Nephron (organoid): ENCODE data around the gene BUD23.
"Not testable (repeated sequence)": the region's sequence is repeated elsewhere in the genome, so short reads cannot be mapped to it uniquely, and the experiment has no call there.

Experiments
- H3K27ac Mint-ChIP-seq, 3 experiments: 2 replicates each; pipeline ENCODE4 v1.8.0; 2020; ENCODE audit warnings: mixed read lengths in 3 of 3, mild to moderate bottlenecking in 2 of 3, moderate library complexity in 1 of 3
- H3K27me3 Mint-ChIP-seq: 2 replicates; pipeline ENCODE4 v1.8.0; 2021; ENCODE audit warnings: low read depth, mild to moderate bottlenecking, moderate library complexity, mixed read lengths
- H3K36me3 Mint-ChIP-seq: 2 replicates; pipeline ENCODE4 v1.8.0; 2020; ENCODE audit warnings: low read depth, mixed read lengths
- H3K4me1 Mint-ChIP-seq: 2 replicates; pipeline ENCODE4 v1.8.0; 2020; ENCODE audit warnings: mixed read lengths
- H3K4me3 Mint-ChIP-seq, 3 experiments: 2 replicates each; pipeline ENCODE4 v1.8.0; 2020; ENCODE audit warnings: mild to moderate bottlenecking in 3 of 3, mixed read lengths in 3 of 3, moderate library complexity in 2 of 3
- H3K9me3 Mint-ChIP-seq: 2 replicates; pipeline ENCODE4 v1.8.0; 2020; ENCODE audit warnings: mixed read lengths
- TF ChIP-seq, protein P1 (sequence below), 3 experiments: fragments of 200-600 bp; sonication (generic); IDR thresholded peaks; one replicate each; pipeline ENCODE4 v1.5.0; 2021; ENCODE audit warnings: antibody characterized with exemption in 3 of 3; ENCODE audit not compliant: unreplicated experiment in 3 of 3

The BUD23 gene

DNA sequence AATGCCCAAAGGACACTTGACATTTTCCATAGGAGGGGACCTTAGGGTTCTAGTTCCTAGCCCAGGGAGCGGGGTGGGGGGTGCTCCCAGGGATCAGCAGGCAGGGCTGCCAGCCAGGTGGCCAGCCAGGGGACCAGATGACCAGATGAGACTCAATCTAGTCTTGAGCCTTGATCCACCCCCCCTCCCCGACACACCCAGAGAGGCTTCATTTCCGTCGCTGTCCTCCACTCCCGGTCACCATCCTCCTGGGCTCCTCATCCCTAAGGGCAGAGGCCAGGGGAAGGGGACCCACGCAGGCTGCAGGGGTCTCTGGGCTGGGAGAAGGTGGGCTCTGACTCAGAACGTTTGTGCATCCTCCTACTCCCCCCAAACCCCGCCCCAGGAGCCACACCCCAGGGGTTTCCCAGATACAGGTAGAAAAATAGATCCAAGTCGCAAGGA is 35.1 kb downstream of the BUD23 start:
- H3K27me3 Mint-ChIP-seq, result peaks cover 4% of the 10 kb centered on the region
- H3K27ac Mint-ChIP-seq, result no peak overlapping the region
- peak overlapping the region; percentile 80 to 85 (median 82) for H3K4me3 Mint-ChIP-seq
- H3K4me1 Mint-ChIP-seq, result peaks cover 39% of the 10 kb centered on the region
- TF ChIP-seq, protein P1, sequence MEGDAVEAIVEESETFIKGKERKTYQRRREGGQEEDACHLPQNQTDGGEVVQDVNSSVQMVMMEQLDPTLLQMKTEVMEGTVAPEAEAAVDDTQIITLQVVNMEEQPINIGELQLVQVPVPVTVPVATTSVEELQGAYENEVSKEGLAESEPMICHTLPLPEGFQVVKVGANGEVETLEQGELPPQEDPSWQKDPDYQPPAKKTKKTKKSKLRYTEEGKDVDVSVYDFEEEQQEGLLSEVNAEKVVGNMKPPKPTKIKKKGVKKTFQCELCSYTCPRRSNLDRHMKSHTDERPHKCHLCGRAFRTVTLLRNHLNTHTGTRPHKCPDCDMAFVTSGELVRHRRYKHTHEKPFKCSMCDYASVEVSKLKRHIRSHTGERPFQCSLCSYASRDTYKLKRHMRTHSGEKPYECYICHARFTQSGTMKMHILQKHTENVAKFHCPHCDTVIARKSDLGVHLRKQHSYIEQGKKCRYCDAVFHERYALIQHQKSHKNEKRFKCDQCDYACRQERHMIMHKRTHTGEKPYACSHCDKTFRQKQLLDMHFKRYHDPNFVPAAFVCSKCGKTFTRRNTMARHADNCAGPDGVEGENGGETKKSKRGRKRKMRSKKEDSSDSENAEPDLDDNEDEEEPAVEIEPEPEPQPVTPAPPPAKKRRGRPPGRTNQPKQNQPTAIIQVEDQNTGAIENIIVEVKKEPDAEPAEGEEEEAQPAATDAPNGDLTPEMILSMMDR (IDR thresholded peaks at IDR 0.05; ENCODE audit: unreplicated experiment in 3 of 3), result no peak
- H3K9me3 Mint-ChIP-seq, result no peaks in the 10 kb centered on the region
- no peaks in the 10 kb centered on the region for H3K36me3 Mint-ChIP-seq

DNA sequence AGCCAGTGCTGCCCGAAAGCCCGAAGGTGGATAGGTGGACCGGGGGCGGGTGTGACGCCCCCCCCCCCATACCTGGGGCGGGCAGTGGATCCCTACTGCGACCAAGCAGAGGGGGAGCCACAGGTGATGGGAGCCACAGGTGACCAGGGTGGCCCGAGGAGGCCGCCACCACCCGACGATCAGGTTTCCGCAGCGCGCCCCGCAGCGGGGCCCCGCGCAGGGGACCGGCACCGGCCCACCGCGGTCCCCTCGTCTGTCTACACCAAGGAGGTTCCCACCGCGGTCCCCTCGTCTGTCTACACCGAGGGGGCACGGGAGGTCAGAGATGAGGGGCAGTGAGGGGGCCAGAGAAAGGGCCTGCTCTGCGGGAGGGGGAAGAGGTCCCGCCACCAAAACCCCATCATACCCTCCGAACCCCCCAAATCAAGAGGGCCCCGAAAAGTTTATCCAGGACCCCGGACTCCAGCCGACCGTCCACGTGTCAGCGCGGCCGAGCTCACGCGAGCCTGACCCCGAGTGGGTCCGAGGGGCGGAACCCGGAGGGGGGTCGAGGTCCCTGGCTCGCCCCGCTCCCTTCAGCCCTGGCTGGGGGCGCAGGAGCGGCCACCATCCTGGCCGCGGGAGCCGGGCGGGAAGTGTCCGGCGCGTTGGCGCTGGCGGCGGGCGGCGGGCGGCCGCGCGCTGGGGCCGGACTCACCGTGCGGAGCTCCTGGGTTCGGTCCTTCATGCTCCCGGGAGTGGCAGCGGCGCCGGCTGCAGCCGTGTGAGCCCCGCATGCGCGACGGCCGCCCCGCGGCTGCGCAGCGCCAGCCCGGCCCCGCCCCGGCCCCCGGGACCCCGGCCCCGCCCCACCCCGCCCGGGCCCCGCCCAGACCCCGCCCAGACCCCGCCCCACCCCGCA is 35.8 kb downstream of the BUD23 start, which contains the start of gene STX1A:
TSS of gene STX1A (minus strand) at position 765 of the 901 bp plus-strand sequence. CDS start at position 727, 38 bp downstream.
- peak within 1 kb of the TSS; percentile 89 for H3K4me3 Mint-ChIP-seq
- H3K36me3 Mint-ChIP-seq, result no peaks in the 10 kb centered on the region
- TF ChIP-seq, protein P1 (IDR thresholded peaks at IDR 0.05; ENCODE audit: unreplicated experiment in 3 of 3), result no peak
- peak within 1 kb of the TSS in 1 of 3 experiments; percentile 23 for H3K27ac Mint-ChIP-seq
- peaks cover 39% of the 10 kb centered on the region for H3K4me1 Mint-ChIP-seq
- H3K9me3 Mint-ChIP-seq, result no peaks in the 10 kb centered on the region
- H3K27me3 Mint-ChIP-seq, result peaks cover 4% of the 10 kb centered on the region

DNA sequence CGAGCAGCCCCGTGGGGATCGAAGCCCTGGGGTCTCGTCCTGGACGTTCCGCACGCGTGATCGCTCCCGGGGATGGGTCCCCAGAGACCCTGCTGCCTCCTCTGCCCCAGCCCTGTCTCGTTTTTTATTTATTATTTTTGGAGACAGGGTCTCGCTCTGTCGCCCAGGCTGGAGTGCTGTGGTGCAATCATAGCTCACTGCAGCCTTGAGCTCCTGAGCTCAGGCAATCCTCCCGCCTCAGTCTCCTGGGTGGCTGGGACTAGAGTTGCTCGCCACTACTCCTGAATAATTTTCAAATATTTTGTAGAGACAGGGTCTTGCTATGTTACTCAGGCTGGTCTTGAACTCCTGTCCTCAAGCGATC is 36.4 kb downstream of the BUD23 start:
- TF ChIP-seq, protein P1 (IDR thresholded peaks at IDR 0.05; ENCODE audit: unreplicated experiment in 3 of 3), result no peak

DNA sequence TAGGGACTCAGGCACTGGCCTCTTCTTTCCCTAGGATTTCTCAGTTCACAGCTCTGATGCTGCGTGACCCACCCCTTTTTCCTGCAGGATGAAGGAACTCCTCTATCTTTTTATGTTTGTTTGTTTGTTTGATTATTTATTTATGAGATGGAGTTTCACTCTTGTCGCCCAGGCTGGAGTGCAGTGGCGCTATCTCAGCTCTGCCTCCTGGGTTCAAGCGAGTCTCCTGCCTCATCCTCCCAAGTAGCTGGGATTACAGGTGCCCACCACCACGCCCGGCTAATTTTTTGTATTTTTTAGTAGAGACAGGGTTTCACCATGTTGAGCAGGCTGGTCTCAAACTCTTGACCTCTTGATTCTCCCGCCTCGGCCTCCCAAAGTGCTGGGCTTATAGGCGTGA is 37.0 kb downstream of the BUD23 start:
- H3K9me3 Mint-ChIP-seq, H3K36me3 Mint-ChIP-seq, H3K27me3 Mint-ChIP-seq: not testable (repeated sequence)
- peak overlapping the region in 1 of 3 experiments; percentile 23 for H3K27ac Mint-ChIP-seq
- peak overlapping the region; percentile 89 to 94 (median 89) for H3K4me3 Mint-ChIP-seq
- peaks cover 38% of the 10 kb centered on the region for H3K4me1 Mint-ChIP-seq

More for the DNA sequence above, 36.4 kb downstream of the BUD23 start:
- peaks cover 39% of the 10 kb centered on the region for H3K4me1 Mint-ChIP-seq
- no peaks in the 10 kb centered on the region for H3K36me3 Mint-ChIP-seq
- H3K27ac Mint-ChIP-seq, result no peak overlapping the region
- peaks cover 4% of the 10 kb centered on the region for H3K27me3 Mint-ChIP-seq
- H3K4me3 Mint-ChIP-seq, result peak overlapping the region; percentile 89
- H3K9me3 Mint-ChIP-seq, result no peaks in the 10 kb centered on the region

DNA sequence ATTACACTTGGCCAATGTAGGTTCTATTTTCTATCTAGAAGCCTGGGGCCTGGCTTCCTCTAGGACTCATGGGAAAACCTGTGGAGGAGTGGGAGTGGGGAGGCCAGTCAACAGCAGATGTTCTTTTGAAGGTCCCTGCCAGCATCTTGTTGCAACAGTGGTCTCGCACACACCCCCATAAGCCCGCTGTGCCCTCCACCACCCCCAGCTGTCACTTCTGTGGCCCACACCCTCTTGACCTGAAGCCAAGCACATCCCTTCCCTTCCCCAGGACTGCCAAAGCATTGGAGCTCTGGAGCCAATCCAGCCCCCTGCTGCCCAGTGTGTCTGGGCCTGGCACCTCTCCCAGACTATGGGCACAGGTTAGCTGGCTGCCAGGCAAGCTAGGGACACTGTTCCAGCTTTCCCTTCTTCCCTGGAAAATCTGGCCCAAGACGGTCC is 38.0 kb downstream of the BUD23 start:
- H3K4me1 Mint-ChIP-seq, result peaks cover 28% of the 10 kb centered on the region

DNA sequence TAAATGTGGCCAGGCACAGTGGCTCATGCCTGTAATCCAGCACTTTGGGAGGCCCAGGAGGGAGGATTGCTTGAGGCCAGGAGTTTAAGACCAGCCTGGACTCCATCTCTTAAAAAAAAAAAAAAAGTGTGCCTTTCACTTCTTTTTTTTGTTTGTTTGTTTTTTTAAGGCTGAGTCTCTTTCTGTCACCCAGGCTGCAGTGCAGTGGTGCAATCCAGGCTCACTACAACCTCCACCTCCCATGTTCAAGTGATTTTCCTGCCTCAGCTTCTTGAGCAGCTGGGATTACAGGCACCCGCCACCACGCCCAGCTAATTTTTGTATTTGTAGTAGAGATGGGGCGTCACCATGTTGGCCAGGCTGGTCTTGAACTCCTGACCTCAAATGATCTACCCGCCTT is 38.8 kb downstream of the BUD23 start:
- H3K27ac Mint-ChIP-seq, H3K9me3 Mint-ChIP-seq, H3K36me3 Mint-ChIP-seq, H3K27me3 Mint-ChIP-seq: not testable (repeated sequence)
- Mint-ChIP-seq H3K4me3 (peak overlapping the region; percentile 15 to 94 (median 36)), H3K4me1 (peaks cover 22% of the 10 kb centered on the region)

More for the DNA sequence above, 38.0 kb downstream of the BUD23 start:
- Mint-ChIP-seq H3K4me3 (peak overlapping the region; percentile 89 to 94 (median 91)), H3K27me3 (peaks cover 4% of the 10 kb centered on the region), H3K36me3 (no peaks in the 10 kb centered on the region), H3K27ac (peak overlapping the region; percentile 79 to 96 (median 89)), H3K9me3 (no peaks in the 10 kb centered on the region)
- TF ChIP-seq, protein P1 (IDR thresholded peaks at IDR 0.05; ENCODE audit: unreplicated experiment in 3 of 3), result no peak
